Upper lobe of left lung (tissue), 4 donors: ENCODE data around the gene CLIP1.

Experiments
- CTCF ChIP-seq, 6 experiments: fragments of 450-650 bp in 4 of 6; fragments of 200-600 bp in 2 of 6; sonication (generic) in 2 of 6; IDR thresholded peaks; one replicate each; pipeline ENCODE4 v1.5.1; 2016 to 2019; ENCODE audit warnings: antibody characterized with exemption in 6 of 6
- EP300 ChIP-seq, 4 donors: sonication (generic); formaldehyde crosslinking; IDR thresholded peaks; one replicate each; pipeline ENCODE4 v1.5.1; 2017; ENCODE audit warnings: antibody characterized with exemption in 4 of 4, control low read depth in 2 of 4
- POLR2A ChIP-seq, 4 donors: fragments of 450-650 bp; IDR thresholded peaks; one replicate each; pipeline ENCODE4 v1.5.1; 2016 to 2017; ENCODE audit warnings: antibody characterized with exemption in 4 of 4, mild to moderate bottlenecking in 2 of 4
- POLR2AphosphoS5 ChIP-seq, 2 donors: sonication (generic); formaldehyde crosslinking; IDR thresholded peaks; one replicate each; pipeline ENCODE4 v1.5.1; 2017; ENCODE audit warnings: antibody characterized with exemption in 2 of 2

- no peak for TF ChIP-seq CTCF (IDR thresholded peaks at IDR 0.05)
- TF ChIP-seq POLR2A (IDR thresholded peaks at IDR 0.05), result no peak
- TF ChIP-seq POLR2AphosphoS5 (IDR thresholded peaks at IDR 0.05), result no peak
- TF ChIP-seq EP300 (IDR thresholded peaks at IDR 0.05), result no peak
Measured at GRCh38 chr12:122394626-122395194, 27.8 kb downstream of the CLIP1 start.
